GM12873 (cell line): ENCODE measurements around the gene FNDC1.

Experiments
- TF ChIP-seq, protein P1 (sequence below): IDR thresholded peaks from 2 replicates; pipeline ENCODE4 v1.5.1; 2012; ENCODE audit warnings: low read depth, mild to moderate bottlenecking, moderate library complexity, low read length, control low read depth; ENCODE audit not compliant: insufficient read depth; ENCODE audit errors: missing control alignments

Gene FNDC1

DNA sequence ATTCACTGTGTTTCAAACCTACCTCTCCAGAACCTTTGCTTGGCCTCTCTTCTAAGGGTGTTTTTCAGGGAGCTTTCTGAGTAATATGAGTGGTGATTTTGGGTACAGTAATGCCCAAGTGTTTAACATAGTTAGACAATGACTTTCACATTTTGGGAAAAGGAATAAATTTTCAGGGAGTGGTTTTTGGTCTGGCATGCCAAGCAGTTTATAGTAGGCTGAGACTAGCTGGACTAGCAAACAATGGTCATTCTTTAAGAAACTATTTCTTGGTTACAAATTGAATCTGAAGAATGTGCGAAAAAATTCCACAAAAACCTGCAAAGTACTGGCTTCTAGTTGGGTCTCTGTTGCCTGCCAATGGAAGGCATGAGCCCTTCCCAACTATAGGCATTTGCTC is 15.4 kb downstream of the FNDC1 start:
- TF ChIP-seq, protein P1, sequence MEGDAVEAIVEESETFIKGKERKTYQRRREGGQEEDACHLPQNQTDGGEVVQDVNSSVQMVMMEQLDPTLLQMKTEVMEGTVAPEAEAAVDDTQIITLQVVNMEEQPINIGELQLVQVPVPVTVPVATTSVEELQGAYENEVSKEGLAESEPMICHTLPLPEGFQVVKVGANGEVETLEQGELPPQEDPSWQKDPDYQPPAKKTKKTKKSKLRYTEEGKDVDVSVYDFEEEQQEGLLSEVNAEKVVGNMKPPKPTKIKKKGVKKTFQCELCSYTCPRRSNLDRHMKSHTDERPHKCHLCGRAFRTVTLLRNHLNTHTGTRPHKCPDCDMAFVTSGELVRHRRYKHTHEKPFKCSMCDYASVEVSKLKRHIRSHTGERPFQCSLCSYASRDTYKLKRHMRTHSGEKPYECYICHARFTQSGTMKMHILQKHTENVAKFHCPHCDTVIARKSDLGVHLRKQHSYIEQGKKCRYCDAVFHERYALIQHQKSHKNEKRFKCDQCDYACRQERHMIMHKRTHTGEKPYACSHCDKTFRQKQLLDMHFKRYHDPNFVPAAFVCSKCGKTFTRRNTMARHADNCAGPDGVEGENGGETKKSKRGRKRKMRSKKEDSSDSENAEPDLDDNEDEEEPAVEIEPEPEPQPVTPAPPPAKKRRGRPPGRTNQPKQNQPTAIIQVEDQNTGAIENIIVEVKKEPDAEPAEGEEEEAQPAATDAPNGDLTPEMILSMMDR = no peak

DNA sequence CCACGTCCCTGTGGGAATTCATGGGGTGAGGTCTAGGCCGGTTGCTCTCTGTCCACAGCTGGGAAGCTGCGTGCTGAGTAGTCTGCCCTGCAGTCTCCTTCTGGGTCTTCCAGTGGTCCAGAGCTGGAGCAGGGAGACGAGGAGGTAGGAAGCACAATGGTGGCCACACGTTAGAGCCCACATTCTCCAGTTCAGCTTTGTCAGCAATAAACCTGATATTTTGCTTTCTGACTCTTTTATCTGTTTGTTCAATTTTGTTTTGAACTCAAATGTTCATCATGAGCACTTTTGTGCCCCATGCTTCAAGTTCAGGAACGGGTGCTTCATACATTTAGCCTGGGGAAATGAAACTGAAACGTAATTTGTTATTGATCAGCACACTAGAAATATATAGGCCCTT is 21.3 kb downstream of the FNDC1 start:
- TF ChIP-seq, protein P1 = no peak

DNA sequence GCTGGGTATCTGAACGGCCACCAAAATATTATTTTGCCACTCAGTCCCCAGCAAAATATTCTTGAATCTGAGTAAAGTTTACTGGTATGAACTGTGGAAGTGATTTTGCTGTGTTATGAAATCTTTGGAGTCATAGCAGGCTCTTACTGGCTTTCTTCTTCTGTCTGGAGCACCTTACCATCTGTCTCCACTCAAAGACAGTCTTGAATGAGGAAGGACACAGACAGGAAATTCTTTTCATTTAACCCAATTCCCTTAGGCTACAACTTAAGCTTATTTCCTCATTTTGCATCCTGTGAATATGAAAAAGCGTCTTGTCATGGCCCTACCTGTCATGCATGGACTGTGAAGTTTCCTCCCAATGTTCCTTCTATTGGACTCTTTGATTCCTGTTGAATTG is 24.7 kb downstream of the FNDC1 start:
- TF ChIP-seq, protein P1 = no peak

DNA sequence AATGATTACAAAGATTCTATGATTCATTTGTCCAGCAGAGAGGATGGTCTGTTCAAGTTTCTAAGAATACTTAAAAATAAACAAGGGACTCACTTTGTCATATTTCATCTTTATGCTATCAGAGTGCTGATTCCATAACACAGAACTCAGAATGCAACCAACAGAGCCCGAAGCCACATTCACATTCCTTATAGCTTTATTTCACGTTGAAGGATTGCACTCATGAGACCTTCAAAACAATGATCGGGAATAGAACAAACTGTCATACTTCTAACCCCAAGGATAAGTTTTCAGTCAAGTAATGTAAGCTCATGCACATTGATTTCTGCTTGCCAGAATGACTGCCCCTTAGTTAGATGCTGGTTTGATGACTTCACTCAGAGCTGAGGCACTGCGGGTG is 25.2 kb downstream of the FNDC1 start:
- TF ChIP-seq, protein P1 = no peak

DNA sequence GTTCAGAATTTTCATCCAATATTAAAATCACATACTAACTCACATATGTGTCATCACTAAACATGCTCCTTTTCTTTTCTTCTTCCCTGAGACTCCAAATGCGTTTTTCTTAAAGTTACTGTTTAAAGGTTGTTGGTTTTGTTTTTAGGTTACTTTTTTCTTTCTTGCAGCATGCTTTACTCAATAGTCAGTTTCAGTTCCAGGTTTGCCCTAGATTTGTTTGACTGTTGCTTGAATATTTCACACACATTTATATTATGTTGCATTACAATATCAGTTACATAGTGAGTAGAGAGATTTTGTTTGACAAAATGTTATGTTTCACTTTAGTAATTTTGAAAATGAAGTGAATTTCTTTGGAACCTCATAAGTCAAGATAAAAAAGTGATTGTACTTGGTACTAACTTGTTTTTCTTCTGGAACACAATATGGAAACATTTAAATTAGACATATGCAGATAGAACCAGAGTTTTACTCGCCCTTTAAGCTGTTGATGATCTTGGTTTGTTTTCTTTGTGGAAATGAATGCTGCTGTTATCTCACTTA is 27.3 kb downstream of the FNDC1 start:
- TF ChIP-seq, protein P1 = no peak

DNA sequence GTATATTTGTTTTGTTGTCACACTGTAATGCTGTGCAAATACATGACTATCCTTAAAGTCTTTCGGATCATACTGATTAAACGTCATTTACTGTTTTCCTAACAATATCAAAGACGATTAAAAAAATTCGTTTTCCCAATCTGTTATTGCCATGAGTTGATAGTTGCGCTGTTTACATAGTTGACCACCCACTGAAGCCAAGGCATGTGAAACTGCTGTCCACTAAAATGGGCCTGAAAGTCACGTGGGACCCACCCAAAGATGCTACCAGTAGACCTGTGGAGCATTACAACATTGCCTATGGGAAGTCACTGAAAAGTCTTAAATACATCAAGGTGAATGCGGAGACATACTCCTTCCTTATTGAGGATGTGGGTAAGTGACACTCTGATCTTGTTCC is 28.1 kb downstream of the FNDC1 start:
- TF ChIP-seq, protein P1 = no peak

DNA sequence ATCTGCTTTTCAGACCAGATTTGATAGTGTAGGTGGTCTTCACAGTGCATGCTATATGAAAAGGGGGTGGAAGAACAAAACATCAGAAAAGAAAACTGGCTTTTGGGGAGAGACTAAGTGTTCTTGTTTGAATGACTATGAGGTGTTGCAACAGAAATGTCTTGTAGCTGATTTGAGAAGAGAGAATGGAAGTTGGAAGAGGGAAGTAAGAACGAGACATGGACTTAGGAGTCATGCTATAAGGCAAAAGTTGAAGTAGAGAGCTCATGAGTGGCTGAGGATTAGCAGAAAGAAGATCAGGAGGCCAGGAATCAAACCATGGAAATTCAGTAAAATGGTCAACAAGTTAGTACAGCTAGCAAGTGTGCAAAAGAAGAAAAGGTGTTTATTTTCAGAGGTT is 32.1 kb downstream of the FNDC1 start:
- TF ChIP-seq, protein P1 = no peak
